Muscle of leg (tissue), 11 donors: ENCODE data around the gene NRXN3. TPM values are rescaled to one million over a fixed set of nuclear protein-coding genes. Genes with fewer than 3 reads are reported as not detected.

Source experiments
- DNase-seq: peaks from one replicate; pipeline ENCODE4 v3.0.0; 2013
- H3K27ac ChIP-seq: one replicate; pipeline ENCODE4 v1.5.1; 2013; ENCODE audit warnings: mild to moderate bottlenecking, low read length, control low read depth
- H3K27me3 ChIP-seq: one replicate; pipeline ENCODE4 v1.6.1; 2013; ENCODE audit warnings: low read length; ENCODE audit not compliant: control insufficient read depth, insufficient read depth
- H3K36me3 ChIP-seq: one replicate; pipeline ENCODE4 v1.6.1; 2013; ENCODE audit warnings: low read length; ENCODE audit not compliant: control insufficient read depth, insufficient read depth
- H3K4me1 ChIP-seq: one replicate; pipeline ENCODE4 v1.6.1; 2013; ENCODE audit warnings: low read length; ENCODE audit not compliant: control insufficient read depth, insufficient read depth
- H3K4me3 ChIP-seq: one replicate; pipeline ENCODE4 v1.5.1; 2013; ENCODE audit warnings: low read length, control low read depth
- H3K9me3 ChIP-seq: replicated peaks from 2 replicates; pipeline ENCODE4 v1.6.1; 2013; ENCODE audit warnings: low read depth, low read length; ENCODE audit not compliant: control insufficient read depth
- WGBS: methylation state at CpG from one replicate; pipeline ENCODE4 v1.1.5; 2013; ENCODE audit warnings: missing lambda C conversion rate; ENCODE audit not compliant: insufficient coverage; 5-methylcytosine and 5-hydroxymethylcytosine counted together
- polyA plus RNA-seq, 8 donors: library from polyadenylated mRNA; unstranded; fragments of 120-200 nt; gene quantifications; one replicate each; pipeline versions ENCODE4 v1.2.1 to v1.2.3, GENCODE V29; 2013; ENCODE audit warnings: inconsistent platforms in 1 of 8, low replicate concordance in 1 of 8; ENCODE audit not compliant: insufficient read length in 8 of 8, insufficient read depth in 1 of 8
- total RNA-seq: library from RNA; stranded (reverse); fragments of 120-200 nt; gene quantifications from one replicate; pipeline ENCODE4 v1.2.4, GENCODE V29; 2013

The NRXN3 gene
- total and polyA plus RNA-seq, 9 donors = 0.49 to 1.9 (median 0.69) TPM

GRCh38 chr14:78701246-78701645, 531.1 kb downstream of the NRXN3 start:
- Histone ChIP-seq H3K27ac (no peak overlapping the region), H3K9me3 (no peaks in the 10 kb centered on the region), H3K4me3 (no peak overlapping the region), H3K4me1 (no peaks in the 10 kb centered on the region), H3K36me3 (no peaks in the 10 kb centered on the region), H3K27me3 (no peaks in the 10 kb centered on the region)
- DNase-seq = no peak
- no CpG with 5 or more reads among the region's 5 CpGs for WGBS

- H3K4me3 ChIP-seq = no peak overlapping the region
- WGBS = 56% methylated on average over 1 of the region's 4 CpGs
- no peak for DNase-seq
Observed at GRCh38 chr14:78704965-78705364, 534.8 kb downstream of the NRXN3 start.

GRCh38 chr14:78705989-78706388, 535.8 kb downstream of the NRXN3 start:
- DNase-seq = no peak
- Histone ChIP-seq H3K27ac (no peak overlapping the region), H3K27me3 (no peaks in the 10 kb centered on the region), H3K36me3 (no peaks in the 10 kb centered on the region), H3K4me1 (no peaks in the 10 kb centered on the region), H3K4me3 (no peak overlapping the region), H3K9me3 (no peaks in the 10 kb centered on the region)

More at GRCh38 chr14:78704965-78705364, 534.8 kb downstream of the NRXN3 start:
- Histone ChIP-seq H3K4me1 (no peaks in the 10 kb centered on the region), H3K36me3 (no peaks in the 10 kb centered on the region), H3K9me3 (no peaks in the 10 kb centered on the region), H3K27ac (no peak overlapping the region), H3K27me3 (no peaks in the 10 kb centered on the region)

- WGBS = 92% methylated on average over 3 of the region's 5 CpGs
- Histone ChIP-seq H3K27me3 (no peaks in the 10 kb centered on the region), H3K4me3 (no peak overlapping the region), H3K36me3 (no peaks in the 10 kb centered on the region), H3K4me1 (no peaks in the 10 kb centered on the region), H3K9me3 (no peaks in the 10 kb centered on the region), H3K27ac (no peak overlapping the region)
- DNase-seq = no peak
Observed at GRCh38 chr14:78709795-78710557, 539.8 kb downstream of the NRXN3 start.

GRCh38 chr14:78710963-78711362, 540.8 kb downstream of the NRXN3 start:
- no peak overlapping the region for H3K4me3 ChIP-seq
- H3K27ac ChIP-seq = no peak overlapping the region
- no peaks in the 10 kb centered on the region for H3K36me3 ChIP-seq
- H3K4me1 ChIP-seq = no peaks in the 10 kb centered on the region
- DNase-seq = no peak
- no peaks in the 10 kb centered on the region for H3K27me3 ChIP-seq
- WGBS = 63% methylated on average over 3 of the region's 4 CpGs
- no peaks in the 10 kb centered on the region for H3K9me3 ChIP-seq

GRCh38 chr14:78713716-78714115, 543.5 kb downstream of the NRXN3 start:
- no peak overlapping the region for H3K4me3 ChIP-seq
- no peaks in the 10 kb centered on the region for H3K36me3 ChIP-seq
- no peak for DNase-seq
- H3K27me3 ChIP-seq = no peaks in the 10 kb centered on the region
- H3K9me3 ChIP-seq = no peaks in the 10 kb centered on the region
- H3K27ac ChIP-seq = no peak overlapping the region
- H3K4me1 ChIP-seq = no peaks in the 10 kb centered on the region

GRCh38 chr14:78714711-78715110, 544.5 kb downstream of the NRXN3 start:
- Histone ChIP-seq H3K4me1 (no peaks in the 10 kb centered on the region), H3K27ac (no peak overlapping the region), H3K27me3 (no peaks in the 10 kb centered on the region), H3K4me3 (no peak overlapping the region), H3K9me3 (no peaks in the 10 kb centered on the region), H3K36me3 (no peaks in the 10 kb centered on the region)
- WGBS = 88% methylated on average over 18 of the region's 18 CpGs
- no peak for DNase-seq

GRCh38 chr14:78721756-78722480, 551.7 kb downstream of the NRXN3 start:
- WGBS = 73% methylated on average over 4 of the region's 6 CpGs
- no peak overlapping the region for H3K27ac ChIP-seq
- no peaks in the 10 kb centered on the region for H3K27me3 ChIP-seq
- no peaks in the 10 kb centered on the region for H3K9me3 ChIP-seq
- DNase-seq = no peak
- H3K4me1 ChIP-seq = no peaks in the 10 kb centered on the region
- H3K4me3 ChIP-seq = no peak overlapping the region
- no peaks in the 10 kb centered on the region for H3K36me3 ChIP-seq

GRCh38 chr14:78725086-78725485, 554.9 kb downstream of the NRXN3 start:
- Histone ChIP-seq H3K27ac (no peak overlapping the region), H3K27me3 (no peaks in the 10 kb centered on the region), H3K9me3 (no peaks in the 10 kb centered on the region), H3K36me3 (no peaks in the 10 kb centered on the region), H3K4me1 (no peaks in the 10 kb centered on the region), H3K4me3 (no peak overlapping the region)
- no peak for DNase-seq
- 20% methylated on average over 1 of the region's 1 CpG for WGBS

- no peak for DNase-seq
- H3K9me3 ChIP-seq = no peaks in the 10 kb centered on the region
- H3K4me1 ChIP-seq = no peaks in the 10 kb centered on the region
- no peaks in the 10 kb centered on the region for H3K27me3 ChIP-seq
- no CpG with 5 or more reads among the region's 3 CpGs for WGBS
- H3K27ac ChIP-seq = no peak overlapping the region
- H3K4me3 ChIP-seq = no peak overlapping the region
- H3K36me3 ChIP-seq = no peaks in the 10 kb centered on the region
Observed at GRCh38 chr14:78737116-78737515, 566.9 kb downstream of the NRXN3 start.
